ENCODE results near the gene CUEDC1. TPM values are rescaled to one million over a fixed set of nuclear protein-coding genes. Genes with fewer than 3 reads are reported as not detected.
A peak's percentile ranks its signal among the peaks of the same experiment; 100 is the strongest.

Gene CUEDC1
- total and polyA plus RNA-seq, 2 of the 13 experiments (the other 11 are each of a cell fraction or from before 2014, with no cell fraction given), result 7.4 to 12.9 TPM

DNA sequence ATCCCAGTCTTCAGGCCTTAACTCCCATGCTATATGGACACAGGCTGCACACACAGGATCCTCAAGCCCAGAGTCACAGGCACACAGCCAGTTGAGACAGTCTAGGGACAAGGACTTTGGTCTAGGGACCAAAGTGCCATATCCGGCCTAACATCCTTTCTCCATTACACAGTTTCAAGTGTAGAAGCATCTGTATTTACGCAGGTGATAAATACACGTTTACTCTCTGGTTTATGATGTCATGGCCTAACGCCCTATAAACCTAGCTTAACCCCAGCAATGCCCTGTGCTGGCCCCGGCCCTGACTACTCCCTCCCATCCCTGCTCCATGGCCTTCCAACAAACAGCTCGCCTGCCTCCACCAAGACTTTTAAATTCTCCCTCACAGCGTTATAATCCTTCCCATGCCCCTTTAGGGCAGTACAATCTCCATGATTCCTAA is 17.1 kb downstream of the CUEDC1 start (continued):
- TF ChIP-seq, protein P1, sequence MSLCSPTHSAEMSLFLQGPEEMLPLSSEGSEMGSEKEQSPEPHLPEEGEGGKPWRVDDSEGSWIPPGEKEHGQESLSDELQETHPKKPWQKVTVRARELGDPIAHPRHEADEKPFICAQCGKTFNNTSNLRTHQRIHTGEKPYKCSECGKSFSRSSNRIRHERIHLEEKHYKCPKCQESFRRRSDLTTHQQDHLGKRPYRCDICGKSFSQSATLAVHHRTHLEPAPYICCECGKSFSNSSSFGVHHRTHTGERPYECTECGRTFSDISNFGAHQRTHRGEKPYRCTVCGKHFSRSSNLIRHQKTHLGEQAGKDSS (CRISPR knock-in tag; IDR thresholded peaks at IDR 0.05; ENCODE audit: borderline replicate concordance, low read depth), result no peak
- TF ChIP-seq ZNF607 (CRISPR knock-in tag; IDR thresholded peaks at IDR 0.05; ENCODE audit: borderline replicate concordance), result peak; percentile 76; the same call in 1 of the 2 replicates
- TF ChIP-seq, protein P2, sequence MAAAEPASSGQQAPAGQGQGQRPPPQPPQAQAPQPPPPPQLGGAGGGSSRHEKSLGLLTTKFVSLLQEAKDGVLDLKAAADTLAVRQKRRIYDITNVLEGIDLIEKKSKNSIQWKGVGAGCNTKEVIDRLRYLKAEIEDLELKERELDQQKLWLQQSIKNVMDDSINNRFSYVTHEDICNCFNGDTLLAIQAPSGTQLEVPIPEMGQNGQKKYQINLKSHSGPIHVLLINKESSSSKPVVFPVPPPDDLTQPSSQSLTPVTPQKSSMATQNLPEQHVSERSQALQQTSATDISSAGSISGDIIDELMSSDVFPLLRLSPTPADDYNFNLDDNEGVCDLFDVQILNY (CRISPR knock-in tag; conservative IDR thresholded peaks at IDR 0.05), result no peak
- no peak for TF ChIP-seq ZNF101 (CRISPR knock-in tag; IDR thresholded peaks at IDR 0.05; ENCODE audit: borderline replicate concordance, low read depth)
- TF ChIP-seq ATF2 (CRISPR knock-in tag; IDR thresholded peaks at IDR 0.05), result peak; percentile 93
- TF ChIP-seq PHF8 (CRISPR knock-in tag; IDR thresholded peaks at IDR 0.05), result no peak
- TF ChIP-seq KDM4B (CRISPR knock-in tag; IDR thresholded peaks at IDR 0.05), result peak; percentile 17; the same call in 1 of the 2 replicates
- no peak for TF ChIP-seq ZFP62 (CRISPR knock-in tag; IDR thresholded peaks at IDR 0.05)
- TF ChIP-seq, protein P3, sequence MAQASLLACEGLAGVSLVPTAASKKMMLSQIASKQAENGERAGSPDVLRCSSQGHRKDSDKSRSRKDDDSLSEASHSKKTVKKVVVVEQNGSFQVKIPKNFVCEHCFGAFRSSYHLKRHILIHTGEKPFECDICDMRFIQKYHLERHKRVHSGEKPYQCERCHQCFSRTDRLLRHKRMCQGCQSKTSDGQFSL (CRISPR knock-in tag; IDR thresholded peaks at IDR 0.05), result no peak
- TF ChIP-seq THYN1 (CRISPR knock-in tag; IDR thresholded peaks at IDR 0.05; ENCODE audit: borderline replicate concordance, low read depth), result no peak
- no peak for TF ChIP-seq ZNF207 (IDR thresholded peaks at IDR 0.05; ENCODE audit: borderline replicate concordance)
- TF ChIP-seq ZNF781 (CRISPR knock-in tag; IDR thresholded peaks at IDR 0.05; ENCODE audit: borderline replicate concordance, not compliant biosample characterization), result no peak
- no peak for TF ChIP-seq HOXA5 (CRISPR knock-in tag; IDR thresholded peaks at IDR 0.05)
- no peak for TF ChIP-seq ZNF558 (CRISPR knock-in tag; IDR thresholded peaks at IDR 0.05; ENCODE audit: borderline replicate concordance)
- no peak for TF ChIP-seq RFX5 (IDR thresholded peaks at IDR 0.05; ENCODE audit: low read depth, low read length)
- no peak for TF ChIP-seq RBAK (CRISPR knock-in tag; IDR thresholded peaks at IDR 0.05)
- no peak for TF ChIP-seq CC2D1A (CRISPR knock-in tag; IDR thresholded peaks at IDR 0.05)
- TF ChIP-seq YEATS2 (CRISPR knock-in tag; IDR thresholded peaks at IDR 0.05; ENCODE audit: borderline replicate concordance), result peak; percentile 54; the same call in 1 of the 2 replicates
- TF ChIP-seq, protein P4, sequence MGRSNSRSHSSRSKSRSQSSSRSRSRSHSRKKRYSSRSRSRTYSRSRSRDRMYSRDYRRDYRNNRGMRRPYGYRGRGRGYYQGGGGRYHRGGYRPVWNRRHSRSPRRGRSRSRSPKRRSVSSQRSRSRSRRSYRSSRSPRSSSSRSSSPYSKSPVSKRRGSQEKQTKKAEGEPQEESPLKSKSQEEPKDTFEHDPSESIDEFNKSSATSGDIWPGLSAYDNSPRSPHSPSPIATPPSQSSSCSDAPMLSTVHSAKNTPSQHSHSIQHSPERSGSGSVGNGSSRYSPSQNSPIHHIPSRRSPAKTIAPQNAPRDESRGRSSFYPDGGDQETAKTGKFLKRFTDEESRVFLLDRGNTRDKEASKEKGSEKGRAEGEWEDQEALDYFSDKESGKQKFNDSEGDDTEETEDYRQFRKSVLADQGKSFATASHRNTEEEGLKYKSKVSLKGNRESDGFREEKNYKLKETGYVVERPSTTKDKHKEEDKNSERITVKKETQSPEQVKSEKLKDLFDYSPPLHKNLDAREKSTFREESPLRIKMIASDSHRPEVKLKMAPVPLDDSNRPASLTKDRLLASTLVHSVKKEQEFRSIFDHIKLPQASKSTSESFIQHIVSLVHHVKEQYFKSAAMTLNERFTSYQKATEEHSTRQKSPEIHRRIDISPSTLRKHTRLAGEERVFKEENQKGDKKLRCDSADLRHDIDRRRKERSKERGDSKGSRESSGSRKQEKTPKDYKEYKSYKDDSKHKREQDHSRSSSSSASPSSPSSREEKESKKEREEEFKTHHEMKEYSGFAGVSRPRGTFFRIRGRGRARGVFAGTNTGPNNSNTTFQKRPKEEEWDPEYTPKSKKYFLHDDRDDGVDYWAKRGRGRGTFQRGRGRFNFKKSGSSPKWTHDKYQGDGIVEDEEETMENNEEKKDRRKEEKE (IDR thresholded peaks at IDR 0.05), result no peak
- peak; percentile 71 for TF ChIP-seq GABPB1 (CRISPR knock-in tag; IDR thresholded peaks at IDR 0.05)
- no peak for TF ChIP-seq FOSL1 (CRISPR knock-in tag; IDR thresholded peaks at IDR 0.05; ENCODE audit: borderline replicate concordance)
- TF ChIP-seq, protein P5, sequence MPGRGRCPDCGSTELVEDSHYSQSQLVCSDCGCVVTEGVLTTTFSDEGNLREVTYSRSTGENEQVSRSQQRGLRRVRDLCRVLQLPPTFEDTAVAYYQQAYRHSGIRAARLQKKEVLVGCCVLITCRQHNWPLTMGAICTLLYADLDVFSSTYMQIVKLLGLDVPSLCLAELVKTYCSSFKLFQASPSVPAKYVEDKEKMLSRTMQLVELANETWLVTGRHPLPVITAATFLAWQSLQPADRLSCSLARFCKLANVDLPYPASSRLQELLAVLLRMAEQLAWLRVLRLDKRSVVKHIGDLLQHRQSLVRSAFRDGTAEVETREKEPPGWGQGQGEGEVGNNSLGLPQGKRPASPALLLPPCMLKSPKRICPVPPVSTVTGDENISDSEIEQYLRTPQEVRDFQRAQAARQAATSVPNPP (CRISPR knock-in tag; IDR thresholded peaks at IDR 0.05), result no peak
- peak; percentile 81; the same call in 1 of the 2 replicates for TF ChIP-seq AKAP8 (CRISPR knock-in tag; IDR thresholded peaks at IDR 0.05)
- TF ChIP-seq FOXJ3 (CRISPR knock-in tag; IDR thresholded peaks at IDR 0.05; ENCODE audit: borderline replicate concordance), result peak; percentile 35; the same call in 1 of the 2 replicates

Data from HepG2 (cell line).